Glutamatergic neuron (in vitro differentiated cells): Measurements from ENCODE around the gene LATS2. TPM values are rescaled to one million over a fixed set of nuclear protein-coding genes. Genes with fewer than 3 reads are reported as not detected.

Source experiments
- DNase-seq: peaks from one replicate; pipeline ENCODE4 v3.0.0; 2022
- H3K27ac Mint-ChIP-seq: one replicate; pipeline ENCODE4 v1.8.0; 2020; ENCODE audit warnings: mild to moderate bottlenecking, mixed read lengths, inconsistent platforms; ENCODE audit not compliant: unreplicated experiment
- H3K27me3 Mint-ChIP-seq: one replicate; pipeline ENCODE4 v1.8.0; 2020; ENCODE audit warnings: mild to moderate bottlenecking, moderate library complexity, mixed read lengths, inconsistent platforms; ENCODE audit not compliant: unreplicated experiment
- H3K36me3 Mint-ChIP-seq: one replicate; pipeline ENCODE4 v1.8.0; 2020; ENCODE audit warnings: mild to moderate bottlenecking, mixed read lengths, inconsistent platforms; ENCODE audit not compliant: unreplicated experiment
- H3K4me1 Mint-ChIP-seq: one replicate; pipeline ENCODE4 v1.8.0; 2020; ENCODE audit warnings: mild to moderate bottlenecking, low read depth, mixed read lengths, inconsistent platforms; ENCODE audit not compliant: unreplicated experiment
- H3K4me3 Mint-ChIP-seq: one replicate; pipeline ENCODE4 v1.8.0; 2020; ENCODE audit warnings: mild to moderate bottlenecking, mixed read lengths, inconsistent platforms; ENCODE audit not compliant: unreplicated experiment
- H3K9me3 Mint-ChIP-seq: one replicate; pipeline ENCODE4 v1.8.0; 2020; ENCODE audit warnings: mild to moderate bottlenecking, moderate library complexity, mixed read lengths, inconsistent platforms; ENCODE audit not compliant: unreplicated experiment
- CTCF ChIP-seq: fragments of 200-600 bp; sonication (generic); IDR thresholded peaks from one replicate; pipeline ENCODE4 v1.5.0; 2021; ENCODE audit not compliant: partially characterized antibody, unreplicated experiment
- total RNA-seq: library from RNA; stranded (reverse); fragmentation: NEBNext Ultra II Directional; extraction: Animal tissue kit (Norgen Biotek cat#: 25700); gene quantifications from one replicate; pipeline ENCODE4 v1.2.1, GENCODE V29; 2021; ENCODE audit not compliant: unreplicated experiment

Gene LATS2
- total RNA-seq, 1 donor from 2014 or later: 2.2 TPM

DNA sequence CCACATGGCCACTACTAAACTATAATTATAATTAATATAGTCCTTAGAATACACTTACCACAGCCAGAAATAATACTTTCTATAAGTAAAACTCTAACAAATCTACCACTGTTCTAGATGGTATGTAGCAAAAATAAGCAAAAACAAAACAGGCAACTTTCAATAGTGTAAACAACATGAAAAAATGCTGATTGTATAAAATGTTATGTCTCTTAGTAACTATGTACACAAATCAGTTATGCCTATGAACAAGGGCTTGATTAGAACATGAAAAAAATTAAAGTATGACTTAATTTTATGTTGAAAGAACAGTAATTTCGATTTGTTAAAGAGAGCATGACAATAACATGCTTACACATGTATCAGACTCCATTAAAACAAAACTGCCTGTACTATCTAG, 60.7 kb downstream of the LATS2 start:
- Mint-ChIP-seq H3K4me3 (no peak overlapping the region), H3K36me3 (peaks cover 5% of the 10 kb centered on the region), H3K27me3 (no peaks in the 10 kb centered on the region), H3K9me3 (no peaks in the 10 kb centered on the region), H3K27ac (no peak overlapping the region), H3K4me1 (peaks cover 5% of the 10 kb centered on the region)
- DNase-seq: no peak
- no peak for TF ChIP-seq CTCF

DNA sequence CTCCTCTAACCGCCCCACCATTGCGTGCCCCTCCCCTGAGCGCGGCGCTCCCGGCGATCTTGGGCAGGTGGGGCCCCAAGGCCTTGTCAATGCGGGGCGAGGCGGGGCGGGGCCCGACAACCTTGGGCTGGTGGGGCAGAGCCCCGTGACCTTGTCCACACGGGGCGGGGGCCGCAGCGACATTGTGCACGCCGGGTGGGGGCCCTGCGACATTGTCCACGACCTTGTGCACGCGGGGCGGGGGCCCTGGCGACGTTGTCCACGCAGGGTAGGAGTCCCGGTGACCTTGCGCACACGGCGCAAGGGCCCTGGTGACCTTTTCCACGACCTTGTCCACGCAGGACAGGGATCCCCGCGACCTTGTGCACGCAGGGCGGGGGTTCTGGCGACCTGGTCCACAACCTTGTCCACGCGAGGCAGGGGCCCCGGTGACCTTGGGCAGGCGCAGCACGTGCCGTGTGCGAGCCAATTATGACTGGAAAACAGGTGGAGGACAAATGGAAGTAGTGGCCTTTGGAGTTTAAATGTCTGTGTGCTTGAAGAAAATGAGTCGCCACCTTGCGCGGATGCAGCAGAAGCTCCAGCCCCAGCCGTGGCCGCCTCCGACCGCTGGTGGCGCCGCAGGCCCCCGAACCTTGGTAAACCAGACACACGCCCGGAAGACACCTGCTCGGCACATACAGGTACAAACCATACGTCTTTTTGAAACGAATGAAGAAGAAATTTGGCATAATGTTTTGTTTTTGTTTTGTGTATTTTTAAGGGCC, 62.6 kb downstream of the LATS2 start:
- Mint-ChIP-seq H3K9me3 (no peaks in the 10 kb centered on the region), H3K36me3 (peaks cover 5% of the 10 kb centered on the region), H3K27me3 (no peaks in the 10 kb centered on the region), H3K4me1 (peaks cover 5% of the 10 kb centered on the region), H3K4me3 (no peak overlapping the region), H3K27ac (no peak overlapping the region)
- DNase-seq: no peak
- TF ChIP-seq CTCF: no peak

DNA sequence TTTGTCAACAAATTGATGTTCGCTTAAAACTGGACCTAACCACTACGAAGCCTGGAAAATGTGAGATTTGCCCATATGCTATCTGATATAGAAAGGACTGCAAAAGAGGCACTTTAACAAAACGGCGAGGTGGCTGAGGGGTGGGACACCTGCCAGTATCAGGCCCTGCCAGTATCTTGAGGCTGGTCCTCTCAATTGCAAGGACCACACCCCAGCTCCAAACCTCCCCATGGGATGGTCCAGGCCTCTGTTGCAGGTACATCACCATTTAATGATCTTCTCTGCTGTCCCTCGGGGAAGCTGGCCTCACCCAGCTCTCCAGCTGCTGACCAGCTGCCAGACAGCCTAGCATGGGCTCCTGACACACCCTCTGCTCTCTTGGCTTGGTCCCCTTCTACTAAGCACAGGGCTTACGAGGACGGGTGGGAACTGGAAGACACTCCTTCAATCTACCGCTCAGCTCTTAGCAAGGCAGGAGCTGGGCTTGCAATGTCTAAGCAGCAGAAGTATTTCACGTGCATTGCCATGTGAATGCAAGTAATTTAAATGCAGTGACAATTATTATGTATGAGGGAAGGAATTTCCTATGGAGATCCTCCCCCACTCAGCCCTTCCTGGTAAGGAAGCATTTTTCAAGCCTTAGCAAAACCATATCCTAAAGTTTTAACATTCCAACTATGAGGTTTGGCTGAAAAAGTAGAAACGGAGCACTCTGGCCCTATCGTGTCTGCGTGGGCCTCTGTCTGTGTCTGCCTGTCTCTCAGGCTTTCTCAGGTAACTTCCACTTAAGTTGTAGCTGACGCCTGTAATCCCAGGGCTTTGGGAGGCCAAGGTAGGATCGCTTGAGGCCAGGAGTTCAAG, 63.9 kb downstream of the LATS2 start:
- no peak overlapping the region for H3K4me3 Mint-ChIP-seq
- DNase-seq: no peak
- H3K27ac Mint-ChIP-seq: no peak overlapping the region
- peaks cover 5% of the 10 kb centered on the region for H3K4me1 Mint-ChIP-seq
- no peak for TF ChIP-seq CTCF
- H3K36me3 Mint-ChIP-seq: peaks cover 5% of the 10 kb centered on the region
- no peaks in the 10 kb centered on the region for H3K9me3 Mint-ChIP-seq
- H3K27me3 Mint-ChIP-seq: no peaks in the 10 kb centered on the region

DNA sequence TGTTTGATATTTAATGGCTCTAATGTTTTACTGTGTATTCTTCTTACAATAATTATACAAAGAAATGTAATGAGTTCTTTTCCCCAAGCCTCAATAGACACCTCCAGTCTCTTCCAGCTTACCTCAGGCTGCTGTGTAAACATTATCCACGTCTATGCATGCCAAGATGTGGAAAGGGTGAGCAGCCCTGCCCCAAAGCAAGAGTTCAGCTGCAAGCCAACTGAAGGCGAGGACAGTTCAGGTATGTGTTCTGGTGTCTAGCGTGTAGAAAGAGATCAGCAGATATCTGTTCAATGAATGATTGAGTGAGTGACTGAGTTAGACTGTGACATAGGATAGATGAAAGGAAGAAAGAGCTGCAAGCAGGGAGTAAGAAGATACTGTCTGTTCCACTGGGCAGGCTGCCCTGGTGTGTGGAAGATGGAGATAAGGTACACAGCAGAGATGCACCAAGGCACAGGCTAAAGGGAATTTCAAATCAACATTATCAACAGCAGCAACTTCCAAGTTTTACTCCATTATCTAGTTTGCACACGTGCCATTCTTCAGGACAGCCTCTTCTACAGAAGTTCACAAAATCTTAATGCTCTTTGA, 66.0 kb downstream of the LATS2 start:
- H3K4me3 Mint-ChIP-seq: no peak overlapping the region
- no peak for DNase-seq
- H3K27ac Mint-ChIP-seq: no peak overlapping the region
- no peaks in the 10 kb centered on the region for H3K27me3 Mint-ChIP-seq
- H3K4me1 Mint-ChIP-seq: peaks cover 9% of the 10 kb centered on the region
- peaks cover 5% of the 10 kb centered on the region for H3K9me3 Mint-ChIP-seq
- TF ChIP-seq CTCF: no peak
- no peaks in the 10 kb centered on the region for H3K36me3 Mint-ChIP-seq

- TF ChIP-seq CTCF: no peak
- Mint-ChIP-seq H3K9me3 (peaks cover 5% of the 10 kb centered on the region), H3K36me3 (no peaks in the 10 kb centered on the region), H3K27ac (no peak overlapping the region), H3K4me1 (peaks cover 9% of the 10 kb centered on the region), H3K4me3 (no peak overlapping the region), H3K27me3 (peaks cover 4% of the 10 kb centered on the region)
- no peak for DNase-seq
Observed at GRCh38 chr13:20994441-20994821, 67.0 kb downstream of the LATS2 start.
